GM12865 (cell line): Measurements from ENCODE around the gene TACR1.

ENCODE experiments used
- DNase-seq: peaks from one replicate; pipeline ENCODE4 v3.0.0; 2010; ENCODE audit warnings: low read depth
- H3K4me3 ChIP-seq: 2 replicates; pipeline ENCODE4 v1.5.1; 2011; ENCODE audit warnings: mild to moderate bottlenecking, low read depth, low read length, control low read depth
- TF ChIP-seq, protein P1 (sequence below): IDR thresholded peaks from 2 replicates; pipeline ENCODE4 v1.5.1; 2011; ENCODE audit warnings: low read length, control low read depth, low read depth, inconsistent platforms; ENCODE audit not compliant: insufficient read depth; ENCODE audit errors: missing control alignments

TACR1 gene

DNA sequence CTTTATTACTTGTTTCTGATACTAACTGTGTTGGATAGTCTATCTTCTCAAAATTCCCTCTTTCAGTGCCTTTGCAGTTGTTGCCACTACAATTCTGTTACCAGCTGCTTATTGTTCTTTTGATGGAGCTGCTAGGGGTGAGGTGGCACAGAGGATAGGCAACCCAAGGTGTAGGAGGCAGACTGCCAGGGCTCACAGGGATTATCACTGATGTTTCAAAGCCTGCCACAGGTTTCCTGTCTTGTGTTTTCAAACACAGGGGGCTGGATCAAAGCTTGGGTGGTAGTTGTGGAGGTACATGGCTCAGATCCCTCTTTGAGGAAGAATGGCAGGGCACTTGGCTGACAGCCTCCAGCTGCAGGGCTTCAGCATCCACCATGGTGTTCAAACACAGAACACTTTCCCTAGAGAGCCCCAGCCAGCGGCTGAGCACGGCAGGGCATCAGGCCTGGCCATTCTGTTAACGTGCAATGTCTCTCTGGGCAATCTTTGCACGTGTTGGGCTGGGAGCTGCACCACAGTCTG lies 153.7 kb downstream of the TACR1 start:
- no peak overlapping the region for H3K4me3 ChIP-seq
- TF ChIP-seq, protein P1, sequence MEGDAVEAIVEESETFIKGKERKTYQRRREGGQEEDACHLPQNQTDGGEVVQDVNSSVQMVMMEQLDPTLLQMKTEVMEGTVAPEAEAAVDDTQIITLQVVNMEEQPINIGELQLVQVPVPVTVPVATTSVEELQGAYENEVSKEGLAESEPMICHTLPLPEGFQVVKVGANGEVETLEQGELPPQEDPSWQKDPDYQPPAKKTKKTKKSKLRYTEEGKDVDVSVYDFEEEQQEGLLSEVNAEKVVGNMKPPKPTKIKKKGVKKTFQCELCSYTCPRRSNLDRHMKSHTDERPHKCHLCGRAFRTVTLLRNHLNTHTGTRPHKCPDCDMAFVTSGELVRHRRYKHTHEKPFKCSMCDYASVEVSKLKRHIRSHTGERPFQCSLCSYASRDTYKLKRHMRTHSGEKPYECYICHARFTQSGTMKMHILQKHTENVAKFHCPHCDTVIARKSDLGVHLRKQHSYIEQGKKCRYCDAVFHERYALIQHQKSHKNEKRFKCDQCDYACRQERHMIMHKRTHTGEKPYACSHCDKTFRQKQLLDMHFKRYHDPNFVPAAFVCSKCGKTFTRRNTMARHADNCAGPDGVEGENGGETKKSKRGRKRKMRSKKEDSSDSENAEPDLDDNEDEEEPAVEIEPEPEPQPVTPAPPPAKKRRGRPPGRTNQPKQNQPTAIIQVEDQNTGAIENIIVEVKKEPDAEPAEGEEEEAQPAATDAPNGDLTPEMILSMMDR = no peak
- no peak for DNase-seq

DNA sequence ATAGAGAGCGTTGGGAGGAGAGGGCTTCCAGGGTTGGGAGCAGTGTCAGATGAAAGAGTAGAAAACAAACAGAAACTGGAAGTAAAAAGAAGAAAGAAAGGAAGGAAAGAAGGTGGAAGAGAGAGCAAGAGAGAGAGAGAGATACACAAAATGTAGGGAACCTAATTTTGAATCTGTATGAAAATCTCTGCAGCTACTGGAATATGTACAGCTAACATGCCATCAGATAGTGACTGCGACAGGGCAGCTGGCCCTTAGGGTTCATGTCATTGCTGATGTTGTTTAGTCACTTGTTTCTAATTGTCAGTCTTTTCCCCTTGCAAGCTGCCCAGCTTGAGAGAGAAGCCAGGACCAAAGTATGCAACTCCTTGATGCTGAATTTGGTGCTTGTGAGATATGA lies 155.0 kb downstream of the TACR1 start:
- H3K4me3 ChIP-seq = no peak overlapping the region
- TF ChIP-seq, protein P1 = no peak
- DNase-seq = no peak

DNA sequence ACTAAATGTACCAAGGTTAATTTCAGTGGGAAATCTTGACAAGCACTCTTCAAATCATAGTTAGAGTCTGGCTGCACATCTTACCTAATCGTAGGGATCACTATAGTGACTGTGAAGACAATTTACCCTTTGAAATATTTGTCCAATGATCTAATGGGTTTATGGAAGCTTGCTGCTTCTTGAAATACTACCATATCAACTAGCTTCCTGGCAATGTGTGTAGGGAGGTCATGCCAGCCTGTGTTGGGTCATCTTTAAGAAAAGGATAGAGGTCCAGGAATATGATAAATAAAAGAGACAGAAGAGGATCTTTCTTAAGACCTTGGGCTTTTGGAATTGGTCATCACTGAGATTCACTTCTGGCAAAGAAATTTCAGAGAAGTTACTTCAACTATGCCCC lies 156.5 kb downstream of the TACR1 start:
- H3K4me3 ChIP-seq = no peak overlapping the region
- TF ChIP-seq, protein P1 = no peak
- no peak for DNase-seq

DNA sequence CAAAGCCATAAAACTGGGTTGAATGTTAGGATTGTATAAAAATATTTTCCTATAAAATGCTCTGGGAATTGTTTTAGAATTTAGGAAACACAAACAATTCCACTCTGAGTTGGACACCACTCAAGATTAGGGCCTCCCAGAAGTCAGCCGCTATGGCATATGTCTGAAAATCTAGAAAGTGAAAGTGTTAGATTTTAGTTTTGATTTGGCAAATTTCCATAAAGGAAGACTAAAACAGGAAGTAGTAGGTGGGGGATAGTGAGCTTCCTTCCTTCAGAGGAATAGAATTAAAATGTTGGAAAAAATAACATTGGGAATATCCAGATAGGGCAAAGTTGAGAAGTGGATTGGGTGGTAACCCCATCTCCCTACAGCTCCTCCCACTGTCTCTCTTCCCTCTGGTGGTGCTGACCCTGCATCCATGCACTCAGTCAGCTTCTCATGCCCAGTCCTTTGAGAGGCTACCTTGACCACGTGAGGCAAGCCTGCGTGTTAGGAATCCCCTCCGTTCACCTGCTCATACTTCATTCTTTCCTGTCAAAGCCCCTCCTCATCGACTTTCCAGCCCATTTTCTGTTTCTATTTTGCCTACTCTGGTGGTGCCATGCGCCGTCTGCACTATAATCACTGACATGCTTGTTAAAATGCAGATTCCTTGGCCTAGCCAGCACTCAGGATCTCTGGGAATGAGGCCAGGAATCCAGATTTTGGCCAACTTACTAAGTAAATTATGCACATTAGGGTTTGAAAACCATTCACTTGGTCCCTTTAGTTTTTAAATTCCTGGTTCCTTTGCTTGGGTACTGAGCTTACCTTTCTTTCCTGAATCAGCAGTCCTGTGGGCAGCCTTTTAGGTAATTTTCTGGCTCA lies 157.4 kb downstream of the TACR1 start:
- H3K4me3 ChIP-seq = no peak overlapping the region
- no peak for DNase-seq
- TF ChIP-seq, protein P1 = no peak

DNA sequence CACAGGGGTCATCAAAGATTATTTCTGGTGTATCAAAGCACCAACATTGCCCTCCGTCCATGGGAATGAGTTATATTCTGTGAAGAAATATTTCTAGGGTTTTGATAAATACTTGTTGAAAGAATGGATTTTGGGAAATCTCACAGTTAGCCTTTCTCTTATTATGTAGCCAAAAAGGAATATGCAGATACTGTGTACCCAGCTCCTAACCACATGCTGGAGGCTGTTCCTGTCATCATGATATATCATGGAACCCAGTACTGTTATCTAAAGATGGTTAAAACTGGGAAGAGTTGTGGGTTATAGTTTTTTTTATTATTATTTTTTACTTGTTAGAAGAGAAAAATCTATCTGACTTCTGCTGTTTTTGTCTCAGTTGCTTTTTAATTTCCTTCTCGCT lies 158.1 kb downstream of the TACR1 start:
- no peak for DNase-seq
- TF ChIP-seq, protein P1 = no peak
- H3K4me3 ChIP-seq = no peak overlapping the region

DNA sequence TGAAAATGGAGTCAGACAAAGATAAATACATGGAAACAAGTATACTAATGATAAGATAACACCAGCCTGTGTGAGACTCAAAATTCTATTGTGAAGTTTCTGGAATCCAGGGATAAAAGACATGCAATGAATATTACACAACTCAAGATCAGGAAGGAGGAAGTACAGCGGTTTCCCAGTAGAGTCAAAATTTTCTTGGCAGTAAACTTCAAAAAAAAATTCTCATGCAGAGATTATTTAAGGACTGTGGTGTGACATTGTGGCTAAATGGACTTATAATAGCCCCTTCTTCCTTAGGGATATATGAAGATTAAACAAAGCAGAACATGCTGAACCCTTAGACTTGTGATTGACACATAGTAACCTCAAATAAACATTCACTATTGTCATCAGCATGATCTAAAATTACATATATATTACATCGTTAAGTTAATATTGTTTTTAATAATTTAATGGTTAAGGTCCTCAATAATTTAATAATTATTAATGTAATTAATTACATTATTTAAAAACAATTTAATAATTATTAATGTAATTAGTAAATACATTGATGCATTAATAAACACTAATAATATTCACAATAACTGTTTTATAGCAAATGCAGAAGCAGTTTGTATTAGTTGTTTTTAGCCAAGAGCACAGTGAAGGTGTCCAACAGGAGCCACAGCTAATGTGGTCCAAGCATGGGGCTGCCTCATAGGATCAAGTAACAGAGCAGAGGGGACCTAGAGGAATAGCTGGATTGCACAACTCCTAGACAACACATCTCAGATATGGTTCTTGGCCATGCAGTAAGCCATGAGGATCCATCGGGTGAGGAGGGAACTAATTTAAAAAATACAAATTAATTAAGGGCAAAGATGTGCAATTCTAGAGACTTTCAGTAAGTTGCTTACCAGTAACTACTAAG lies 163.6 kb downstream of the TACR1 start:
- H3K4me3 ChIP-seq = no peak overlapping the region
- TF ChIP-seq, protein P1 = no peak
- no peak for DNase-seq
